ENCODE measurements around the gene ANKRD27. TPM values are rescaled to one million over a fixed set of nuclear protein-coding genes. Genes with fewer than 3 reads are reported as not detected.

The ANKRD27 gene
- total RNA-seq, 1 experiment from 2014 or later: 64.2 TPM

- CTCF ChIA-PET: no interaction called here
- no TSS peak for BruUV-seq (replicated peaks)
- peaks cover 8% of the 10 kb centered on the region for H3K36me3 ChIP-seq (ENCODE audit: control insufficient read depth, insufficient read depth, low read length)
Observed at GRCh38 chr19:32647361-32647760, 27.6 kb downstream of the ANKRD27 start.

GRCh38 chr19:32646556-32646955 is 28.4 kb downstream of the ANKRD27 start:
- Histone ChIP-seq H3K4me3 (ENCODE audit: low read depth in 2 of 2, low read length in 2 of 2) (no peak overlapping the region), H3K4me1 (ENCODE audit: control insufficient read depth, insufficient read depth, low read length) (no peaks in the 10 kb centered on the region), H3K27me3 (ENCODE audit: control insufficient read depth, insufficient read depth, low read length) (no peaks in the 10 kb centered on the region), H3K9me3 (ENCODE audit: control insufficient read depth, insufficient read depth, low read depth, low read length) (no peaks in the 10 kb centered on the region), H3K27ac (ENCODE audit: low read length) (no peak overlapping the region), H3K36me3 (ENCODE audit: control insufficient read depth, insufficient read depth, low read length) (peaks cover 8% of the 10 kb centered on the region)
- no TSS peak for BruUV-seq (replicated peaks)
- in situ Hi-C loops (cut with HindIII; ENCODE audit: low pct_unique_long_range_greater_than_20kb, low sequenced_read_pairs) (no loop called here), intact Hi-C loops (cut with micrococcal nuclease; ENCODE audit: unreplicated experiment) (no loop called here)
- no peak for TF ChIP-seq SIN3A (IDR thresholded peaks at IDR 0.05; ENCODE audit: borderline replicate concordance, insufficient read depth, low read depth, low read length)
- no peak for TF ChIP-seq REST (IDR thresholded peaks at IDR 0.05; ENCODE audit: insufficient read depth in 1 of 2, low read depth in 2 of 2, low read length in 1 of 2)
- no peak for TF ChIP-seq POLR2AphosphoS5 (IDR thresholded peaks at IDR 0.05; ENCODE audit: low read depth, low read length)
- no peak for TF ChIP-seq CTCF (IDR thresholded peaks at IDR 0.05)
- TF ChIP-seq TCF7L2 (IDR thresholded peaks at IDR 0.05; ENCODE audit: low read depth, low read length): no peak
- ChIA-PET POLR2A (no interaction called here), CTCF (no interaction called here)
- no peak for DNase-seq (ENCODE audit: low read depth, low spot score)
- ATAC-seq: no peak

More at GRCh38 chr19:32647361-32647760, 27.6 kb downstream of the ANKRD27 start:
- intact Hi-C loops (cut with micrococcal nuclease; ENCODE audit: unreplicated experiment): no loop called here
- Histone ChIP-seq H3K27ac (ENCODE audit: low read length) (no peak overlapping the region), H3K4me3 (ENCODE audit: low read depth in 2 of 2, low read length in 2 of 2) (no peak overlapping the region), H3K9me3 (ENCODE audit: control insufficient read depth, insufficient read depth, low read depth, low read length) (no peaks in the 10 kb centered on the region), H3K4me1 (ENCODE audit: control insufficient read depth, insufficient read depth, low read length) (peaks cover 2% of the 10 kb centered on the region; the same call in 1 of the 2 replicates), H3K27me3 (ENCODE audit: control insufficient read depth, insufficient read depth, low read length) (no peaks in the 10 kb centered on the region)
- ATAC-seq (no peak), DNase-seq (ENCODE audit: low read depth, low spot score) (no peak)
- in situ Hi-C loops (cut with HindIII; ENCODE audit: low pct_unique_long_range_greater_than_20kb, low sequenced_read_pairs): no loop called here
- POLR2A ChIA-PET: no interaction called here
- TF ChIP-seq REST (IDR thresholded peaks at IDR 0.05; ENCODE audit: insufficient read depth in 1 of 2, low read depth in 2 of 2, low read length in 1 of 2): no peak
- TF ChIP-seq CTCF (IDR thresholded peaks at IDR 0.05): no peak
- no peak for TF ChIP-seq SIN3A (IDR thresholded peaks at IDR 0.05; ENCODE audit: borderline replicate concordance, insufficient read depth, low read depth, low read length)
- no peak for TF ChIP-seq POLR2AphosphoS5 (IDR thresholded peaks at IDR 0.05; ENCODE audit: low read depth, low read length)
- no peak for TF ChIP-seq TCF7L2 (IDR thresholded peaks at IDR 0.05; ENCODE audit: low read depth, low read length)

Data from Panc1 (cell line).